HG02798 (cell line): ENCODE data around the gene MZT1.

Source experiments
- ATAC-seq: cut with Tn5 transposase; IDR thresholded peaks from one replicate; pipeline ENCODE4 v1.9.1; 2021; ENCODE audit warnings: mild to moderate bottlenecking; ENCODE audit not compliant: unreplicated experiment, poor library complexity

The MZT1 gene

DNA sequence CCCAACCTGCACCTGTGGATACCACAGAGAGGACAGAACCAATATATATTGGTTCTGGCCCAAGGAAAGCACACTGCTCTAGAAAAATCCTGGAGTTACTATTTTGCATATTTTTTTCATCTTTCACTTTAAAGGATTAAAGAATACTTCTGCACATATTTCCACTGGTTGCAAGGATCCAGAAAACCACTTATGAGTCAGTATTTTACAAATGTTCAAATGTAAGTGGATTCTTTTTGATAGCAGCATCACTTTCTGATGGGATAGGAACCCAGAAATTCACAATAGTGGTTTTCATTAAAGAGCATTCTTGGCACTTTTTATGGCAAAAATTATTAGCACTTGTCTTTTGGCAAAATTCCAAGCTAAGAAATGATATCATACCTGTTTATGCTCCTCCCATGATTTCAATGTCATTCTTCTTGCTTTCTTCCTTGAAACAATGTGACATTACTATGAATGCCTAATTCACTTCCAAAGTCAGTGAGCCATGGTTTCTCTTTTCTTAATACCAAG, 38.2 kb downstream of the MZT1 start:
- ATAC-seq, result no peak

DNA sequence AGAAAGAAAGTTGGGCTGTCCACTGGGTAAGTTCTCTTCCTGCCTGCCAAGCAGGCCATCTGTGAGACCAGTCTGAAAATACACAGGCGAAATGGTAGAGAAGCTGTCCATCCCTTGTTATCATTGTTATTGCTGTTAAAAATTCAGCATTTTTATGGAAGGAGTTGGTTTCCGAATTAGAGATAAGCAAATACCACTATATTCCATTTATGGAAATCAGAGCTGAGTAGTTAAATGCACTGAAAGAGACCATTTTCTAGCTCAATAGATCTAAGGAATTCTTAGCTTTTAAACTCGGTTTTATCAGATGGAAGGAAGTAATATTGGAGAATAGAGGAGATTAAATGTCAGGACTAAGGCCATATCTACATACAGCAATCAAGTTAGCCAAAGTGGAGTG, 40.7 kb downstream of the MZT1 start:
- no peak for ATAC-seq

GRCh38 chr13:72680353-72680752, 47.1 kb downstream of the MZT1 start:
- no peak for ATAC-seq

DNA sequence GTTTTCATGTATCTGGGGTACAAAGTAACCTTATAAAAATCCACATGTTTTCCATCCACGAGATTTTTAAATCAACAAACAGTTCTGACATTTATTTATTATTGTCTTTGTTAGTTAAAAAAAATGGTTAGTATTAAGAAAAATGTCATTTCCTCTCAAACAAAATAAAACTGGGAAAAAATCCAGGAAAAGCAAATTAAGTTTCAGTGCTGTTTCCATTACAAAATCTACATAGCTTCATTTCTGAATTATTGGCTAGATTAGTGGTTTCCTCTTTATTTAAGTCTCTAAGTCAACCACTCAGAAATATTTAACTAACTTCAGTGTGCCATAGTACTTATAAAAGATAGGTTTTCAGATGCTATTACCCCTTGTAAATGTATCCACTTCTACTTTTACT, 49.1 kb downstream of the MZT1 start:
- ATAC-seq, result no peak

DNA sequence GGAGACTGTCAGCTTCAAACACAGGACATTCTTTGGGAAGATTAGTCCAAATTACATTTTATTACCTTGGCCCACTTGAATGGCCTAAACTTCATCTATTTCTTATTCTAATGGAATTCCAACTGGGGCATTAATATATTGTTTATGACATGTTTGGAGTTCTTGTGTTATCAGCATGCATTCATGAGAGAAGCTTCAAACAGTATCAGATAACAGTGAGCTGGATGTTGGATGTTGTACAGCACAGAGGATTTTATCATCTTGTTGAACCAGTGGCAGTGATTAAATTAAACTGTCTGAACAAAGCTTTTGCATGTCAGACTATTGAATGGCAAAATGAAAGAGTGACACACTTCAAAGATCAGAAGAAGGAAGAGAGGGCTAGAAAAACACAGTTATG, 50.0 kb downstream of the MZT1 start:
- no peak for ATAC-seq

- ATAC-seq, result no peak
Measured at GRCh38 chr13:72666391-72666790, 61.0 kb downstream of the MZT1 start.

- no peak for ATAC-seq
Measured at GRCh38 chr13:72662548-72662947, 64.9 kb downstream of the MZT1 start.
